H1 (cell line): ENCODE measurements around the gene MT4. TPM values are rescaled to one million over a fixed set of nuclear protein-coding genes. Genes with fewer than 3 reads are reported as not detected.

Source experiments
- CTCF ChIA-PET: fragments of 300-600 bp; sonication (Branson Sonifier 250); formaldehyde crosslinking; loops from one replicate; lab custom pipeline; 2021; ENCODE audit not compliant: partially characterized antibody; lab: Charles Lee
- POLR2A ChIA-PET: fragments of 300-600 bp; sonication (Branson Sonifier 250); formaldehyde crosslinking; loops from one replicate; lab custom pipeline; 2021; ENCODE audit warnings: inconsistent platforms; ENCODE audit not compliant: partially characterized antibody; lab: Charles Lee
- DNase-seq, 2 experiments: peaks; one replicate each; pipeline versions ENCODE4 v3.0.0 to v3.0.0-alpha.2; 2010 to 2022; ENCODE audit warnings: low spot score in 2 of 2, low read depth in 1 of 2, mixed read lengths in 1 of 2
- FAIRE-seq: peaks from 2 replicates; lab custom pipeline; 2011; peaks lifted over from hg19 to GRCh38; lab: Jason Lieb, UNC
- H2AFZ ChIP-seq: 2 replicates; pipeline ENCODE4 v1.8.1; 2012; ENCODE audit warnings: low read length, inconsistent platforms
- H2AK5ac ChIP-seq: 2 replicates; pipeline ENCODE4 v1.6.1; 2013; ENCODE audit warnings: low read depth, low read length
- H2BK120ac ChIP-seq: replicated peaks from 2 replicates; pipeline ENCODE3; 2013; ENCODE audit warnings: low read depth, low read length, inconsistent platforms
- H2BK12ac ChIP-seq: 2 replicates; pipeline ENCODE4 v1.6.1; 2013; ENCODE audit warnings: low read depth, low read length
- H2BK15ac ChIP-seq: 2 replicates; pipeline ENCODE4 v1.6.1; 2013; ENCODE audit warnings: low read length
- H2BK20ac ChIP-seq: 2 replicates; pipeline ENCODE4 v1.6.1; 2013; ENCODE audit warnings: low read length
- H2BK5ac ChIP-seq: 2 replicates; pipeline ENCODE4 v1.6.1; 2013; ENCODE audit warnings: low read depth, low read length
- H3K14ac ChIP-seq: 2 replicates; pipeline ENCODE4 v1.6.1; 2013; ENCODE audit warnings: inconsistent platforms; ENCODE audit not compliant: insufficient read length
- H3K18ac ChIP-seq: 2 replicates; pipeline ENCODE4 v1.6.1; 2013; ENCODE audit warnings: low read length; ENCODE audit errors: extremely low read depth
- H3K23ac ChIP-seq: 2 replicates; pipeline ENCODE4 v1.6.1; 2013; ENCODE audit warnings: inconsistent platforms; ENCODE audit not compliant: insufficient read length
- H3K23me2 ChIP-seq: 2 replicates; pipeline ENCODE4 v1.6.1; 2013; ENCODE audit warnings: low read depth, low read length
- H3K27ac ChIP-seq: 2 replicates; pipeline ENCODE4 v1.6.1; 2011; ENCODE audit warnings: low read depth, low read length, inconsistent platforms
- H3K27me3 ChIP-seq, 4 experiments: replicated peaks in 1 of 4; 1 replicate in 1 of 4; 2 replicates in 3 of 4; pipeline versions ENCODE4 v1.6.1 to v1.8.1; 2011 to 2013; ENCODE audit warnings: low read length in 3 of 4, mild to moderate bottlenecking in 3 of 4, inconsistent platforms in 2 of 4, mixed read lengths in 2 of 4, moderate library complexity in 1 of 4; ENCODE audit not compliant: control insufficient read depth in 3 of 4, insufficient read depth in 3 of 4; ENCODE audit errors: extremely low read depth in 1 of 4
- H3K36me3 ChIP-seq, 4 experiments: 2 replicates each; pipeline versions ENCODE4 v1.6.1 to v1.8.1; 2011 to 2013; ENCODE audit warnings: mild to moderate bottlenecking in 4 of 4, low read length in 3 of 4, moderate library complexity in 2 of 4, control low read depth in 1 of 4, inconsistent platforms in 1 of 4; ENCODE audit not compliant: insufficient read depth in 4 of 4, control insufficient read depth in 2 of 4
- H3K4ac ChIP-seq: replicated peaks from 2 replicates; pipeline ENCODE3; 2013; ENCODE audit warnings: low read length, low read depth, mixed read lengths, inconsistent platforms; ENCODE audit not compliant: insufficient read length
- H3K4me1 ChIP-seq, 4 experiments: replicated peaks in 1 of 4; 1 replicate in 1 of 4; 2 replicates in 3 of 4; pipeline versions ENCODE4 v1.6.1 to v1.8.1; 2011 to 2013; ENCODE audit warnings: low read length in 3 of 4, inconsistent platforms in 2 of 4, mixed read lengths in 1 of 4; ENCODE audit not compliant: insufficient read depth in 4 of 4, control insufficient read depth in 3 of 4
- H3K4me2 ChIP-seq, 2 experiments: 2 replicates each; pipeline versions ENCODE4 v1.6.1 to v1.8.1; 2011 to 2013; ENCODE audit warnings: low read depth in 2 of 2, low read length in 2 of 2, control low read depth in 1 of 2, inconsistent platforms in 1 of 2, mild to moderate bottlenecking in 1 of 2; ENCODE audit not compliant: insufficient read depth in 1 of 2
- H3K4me3 ChIP-seq, 4 experiments: fragments of 200-600, 300-600 bp in 1 of 4; sonication (generic), shearing (Covaris generic), sonication (Bioruptor Twin) in 1 of 4; 2 replicates each; pipeline versions ENCODE4 v1.5.1 to v1.8.1; 2011 to 2016; ENCODE audit warnings: low read length in 4 of 4, low read depth in 3 of 4, control low read depth in 2 of 4, inconsistent platforms in 2 of 4, mild to moderate bottlenecking in 2 of 4, mixed read lengths in 1 of 4, moderate library complexity in 1 of 4; ENCODE audit not compliant: insufficient read depth in 2 of 4; ENCODE audit errors: extremely low read depth in 1 of 4
- H3K56ac ChIP-seq: replicated peaks from 2 replicates; pipeline ENCODE3; 2013; ENCODE audit warnings: low read depth, mild to moderate bottlenecking, mixed read lengths, low read length, inconsistent platforms; ENCODE audit not compliant: insufficient read length
- H3K79me1 ChIP-seq: 2 replicates; pipeline ENCODE4 v1.6.1; 2013; ENCODE audit warnings: low read depth, low read length, control low read depth
- H3K79me2 ChIP-seq, 2 experiments: 2 replicates each; pipeline versions ENCODE4 v1.6.1 to v1.8.1; 2012 to 2013; ENCODE audit warnings: low read length in 2 of 2, mild to moderate bottlenecking in 2 of 2, inconsistent platforms in 1 of 2; ENCODE audit not compliant: insufficient read depth in 2 of 2, control insufficient read depth in 1 of 2
- H3K9ac ChIP-seq, 4 experiments: replicated peaks in 1 of 4; 1 replicate in 1 of 4; 2 replicates in 3 of 4; pipeline versions ENCODE4 v1.6.1 to v1.8.1; 2011 to 2013; ENCODE audit warnings: low read depth in 3 of 4, low read length in 3 of 4, control low read depth in 2 of 4, mild to moderate bottlenecking in 2 of 4, moderate library complexity in 2 of 4, inconsistent platforms in 1 of 4; ENCODE audit errors: extremely low read depth in 1 of 4
- H3K9me3 ChIP-seq, 2 experiments: 2 replicates each; pipeline versions ENCODE4 v1.6.1 to v1.8.1; 2012 to 2013; ENCODE audit warnings: mild to moderate bottlenecking in 2 of 2, moderate library complexity in 2 of 2, control low read depth in 1 of 2, inconsistent platforms in 1 of 2, low read depth in 1 of 2, low read length in 1 of 2, mixed read lengths in 1 of 2; ENCODE audit not compliant: insufficient read depth in 2 of 2
- H4K20me1 ChIP-seq, 2 experiments: replicated peaks in 1 of 2; 2 replicates each; pipeline versions ENCODE3 to v1.8.1; 2011 to 2013; ENCODE audit warnings: inconsistent platforms in 2 of 2, low read length in 2 of 2, mild to moderate bottlenecking in 1 of 2; ENCODE audit not compliant: insufficient read depth in 2 of 2, control insufficient read depth in 1 of 2
- H4K5ac ChIP-seq: 2 replicates; pipeline ENCODE4 v1.6.1; 2013; ENCODE audit warnings: low read length, low read depth, mixed read lengths, inconsistent platforms; ENCODE audit not compliant: insufficient read length
- H4K8ac ChIP-seq: 2 replicates; pipeline ENCODE4 v1.8.0; 2013; ENCODE audit warnings: mild to moderate bottlenecking, moderate library complexity, low read length, inconsistent platforms; ENCODE audit not compliant: insufficient read depth; ENCODE audit errors: extremely low read depth
- H4K91ac ChIP-seq: replicated peaks from 2 replicates; pipeline ENCODE3; 2013; ENCODE audit warnings: low read length, mixed read lengths, inconsistent platforms; ENCODE audit not compliant: insufficient read length
- CBX5 ChIP-seq: fragments of 300-800, 300-1000 bp; sonication (generic); IDR thresholded peaks from 2 replicates; pipeline ENCODE4 v1.7.1; 2016; ENCODE audit warnings: antibody characterized with exemption, low read length, low read depth
- HDAC2 ChIP-seq, 2 experiments: fragments of 300-600 bp in 1 of 2; sonication (generic) in 1 of 2; IDR thresholded peaks; 2 replicates each; pipeline ENCODE4 v1.6.1; 2011 to 2012; ENCODE audit warnings: low read depth in 2 of 2, low read length in 2 of 2, mild to moderate bottlenecking in 2 of 2, moderate library complexity in 2 of 2, borderline replicate concordance in 1 of 2, inconsistent platforms in 1 of 2
- HDAC6 ChIP-seq: IDR thresholded peaks from one replicate; pipeline ENCODE4 v1.7.1; 2012; ENCODE audit warnings: low read depth, mild to moderate bottlenecking, inconsistent platforms, low read length, moderate library complexity
- JUND ChIP-seq: IDR thresholded peaks from 2 replicates; pipeline ENCODE4 v1.6.1; 2011; ENCODE audit warnings: mild to moderate bottlenecking, improper control_type of control experiment, low read length
- MAX ChIP-seq: IDR thresholded peaks from 2 replicates; pipeline ENCODE4 v1.6.1; 2012; ENCODE audit warnings: inconsistent platforms
- POLR2A ChIP-seq, 2 experiments: IDR thresholded peaks; 1 replicate in 1 of 2; 2 replicates in 1 of 2; pipeline ENCODE4 v1.6.1; 2011; ENCODE audit warnings: low read depth in 2 of 2, low read length in 2 of 2, mild to moderate bottlenecking in 2 of 2; ENCODE audit errors: control extremely low read depth in 1 of 2
- TAF1 ChIP-seq: IDR thresholded peaks from 2 replicates; pipeline ENCODE4 v1.6.1; 2011; ENCODE audit warnings: mild to moderate bottlenecking, low read depth, low read length
- WGBS, 2 experiments: shearing (Covaris generic) in 1 of 2; methylation state at CpG; one replicate each; pipeline versions ENCODE4 v1.1.6 to v1.1.7; 2013 to 2015; ENCODE audit warnings: low lambda C conversion rate in 2 of 2, mixed read lengths in 2 of 2, inconsistent platforms in 1 of 2, low coverage in 1 of 2, missing lambda C conversion rate in 1 of 2; ENCODE audit not compliant: insufficient replicate concordance in 2 of 2, insufficient coverage in 1 of 2, insufficient read length in 1 of 2; ENCODE audit errors: extremely low coverage in 1 of 2, missing lambda C conversion rate in 1 of 2; 5-methylcytosine and 5-hydroxymethylcytosine counted together
- polyA plus RNA-seq, 7 experiments: library from polyadenylated mRNA; depleted of rRNA in 3 of 7; stranded (reverse) in 5 of 7; unstranded in 2 of 7; fragments of >200 nt in 5 of 7; fragments of 200-250 nt in 2 of 7; gene quantifications; 1 replicate in 5 of 7; 2 replicates in 1 of 7; 4 replicates in 1 of 7; pipeline versions ENCODE4 v1.2.1 to v1.2.3, GENCODE V29; 2011 to 2013; ENCODE audit warnings: missing spikeins in 2 of 7, mixed read lengths in 2 of 7
- total RNA-seq: library from RNA; stranded (reverse); fragmentation: NEBNext Ultra II Directional; extraction: Animal tissue kit (Norgen Biotek cat#: 25700); gene quantifications from 2 replicates; pipeline ENCODE4 v1.2.1, GENCODE V29; 2021

MT4 gene
- total and polyA plus RNA-seq, 2 of the 8 experiments (the other 6 are each of a cell fraction or from before 2014, with no cell fraction given) = not detected

GRCh38 chr16:56547120-56547948 lies 17.5 kb upstream of the MT4 start:
- peak overlapping the region; percentile 63 to 67 for H3K4me2 ChIP-seq
- no peaks in the 10 kb centered on the region for H3K23me2 ChIP-seq
- WGBS, 2 experiments = 9% methylated on average over 12 of the region's 12 CpGs; no CpG with 5 or more reads in 1 of the 2 experiments
- peak overlapping the region; percentile 12 for H4K5ac ChIP-seq
- FAIRE-seq (peak; percentile 98), DNase-seq (peak; percentile 34 to 59)
- H2BK5ac ChIP-seq = peak overlapping the region; percentile 74; the same call in 1 of the 2 replicates
- peak overlapping the region; percentile 20 for H4K91ac ChIP-seq
- no peak overlapping the region for H2AFZ ChIP-seq
- H2BK12ac ChIP-seq = peak overlapping the region; percentile 30; the same call in 1 of the 2 replicates
- ChIA-PET CTCF (interaction anchor here (0.7 to 1.6 kb wide), 13 partner anchors 13 to 413 kb away, joined by 3 to 8 read pairs (median 4); no protein-coding TSS in a partner anchor), POLR2A (interaction anchor here (0.7 to 1.9 kb wide), 17 partner anchors 8 to 385 kb away, joined by 3 to 8 read pairs (median 4); partner anchors contain the start of genes BBS2, HERPUD1 and MT1E)
- no peak overlapping the region for H3K4ac ChIP-seq
- peak overlapping the region in 3 of 4 experiments; percentile 1 to 39 (median 20); a peak in 5 of 8 replicates for H3K4me3 ChIP-seq
- H3K27ac ChIP-seq = peak overlapping the region; percentile 66
- H2AK5ac ChIP-seq = no peak overlapping the region
- no peaks in the 10 kb centered on the region for H3K79me1 ChIP-seq
- peak overlapping the region; percentile 63 for H2BK120ac ChIP-seq
- H3K27me3 ChIP-seq = peaks cover 0 to 20% (median 16%) of the 10 kb centered on the region in 4 experiments; a peak in 4 of 7 replicates
- H2BK20ac ChIP-seq = no peak overlapping the region; the same call in 1 of the 2 replicates
- no peaks in the 10 kb centered on the region for H3K36me3 ChIP-seq
- peaks cover 7 to 10% (median 9%) of the 10 kb centered on the region in 4 experiments; a peak in 6 of 7 replicates for H3K4me1 ChIP-seq
- no peaks in the 10 kb centered on the region for H4K20me1 ChIP-seq
- no peak overlapping the region for H3K56ac ChIP-seq
- no peak overlapping the region for H3K23ac ChIP-seq
- no peaks in the 10 kb centered on the region for H3K9me3 ChIP-seq
- H3K18ac ChIP-seq = peak overlapping the region; percentile 84; the same call in 1 of the 2 replicates
- peak overlapping the region in 1 of 4 experiments; percentile 14; a peak in 2 of 7 replicates for H3K9ac ChIP-seq
- no peak overlapping the region for H2BK15ac ChIP-seq
- no peak overlapping the region for H4K8ac ChIP-seq
- no peak overlapping the region for H3K14ac ChIP-seq
- H3K79me2 ChIP-seq = no peaks in the 10 kb centered on the region
- TF ChIP-seq JUND = 0 out of 2 replicates have a peak, but pooled peaks have one; percentile 6
- no peak for TF ChIP-seq MAX
- peak; percentile 31 to 83 for TF ChIP-seq POLR2A (IDR thresholded peaks at IDR 0.05; ENCODE audit: control extremely low read depth in 1 of 2, low read depth in 2 of 2, low read length in 2 of 2)
- TF ChIP-seq TAF1 = peak; percentile 90
- no peak for TF ChIP-seq CBX5
- TF ChIP-seq HDAC6 = no peak
- 0 out of 4 replicates have a peak, but pooled peaks of 1 of the 2 experiments have one; percentile 15 for TF ChIP-seq HDAC2 (IDR thresholded peaks at IDR 0.05; ENCODE audit: borderline replicate concordance in 1 of 2, low read depth in 2 of 2, low read length in 2 of 2)
